Activated T-helper 9 cell treated with anti-CD3 and anti-CD28 coated beads, Interleukin-2, amount 50 U/mL, for 16 hours (primary cell): ENCODE results near the gene NELL1.

Source experiments
- DNase-seq: peaks from one replicate; pipeline ENCODE4 v3.0.0-alpha.2; 2020; ENCODE audit warnings: low read depth

Gene NELL1

GRCh38 chr11:21421711-21422329, 752.4 kb downstream of the NELL1 start:
- no peak for DNase-seq

- no peak for DNase-seq
Measured at GRCh38 chr11:21426931-21427330, 757.5 kb downstream of the NELL1 start.

GRCh38 chr11:21427726-21428125, 758.3 kb downstream of the NELL1 start:
- no peak for DNase-seq

- no peak for DNase-seq
Measured at GRCh38 chr11:21428796-21429195, 759.4 kb downstream of the NELL1 start.

GRCh38 chr11:21429401-21429800, 760.0 kb downstream of the NELL1 start:
- DNase-seq = no peak

GRCh38 chr11:21430537-21430936, 761.2 kb downstream of the NELL1 start:
- no peak for DNase-seq

- no peak for DNase-seq
Measured at GRCh38 chr11:21446939-21447590, 777.7 kb downstream of the NELL1 start.

GRCh38 chr11:21447871-21448270, 778.5 kb downstream of the NELL1 start:
- DNase-seq = no peak

GRCh38 chr11:21456186-21456585, 786.8 kb downstream of the NELL1 start:
- no peak for DNase-seq

- DNase-seq = no peak
Measured at GRCh38 chr11:21460082-21460481, 790.7 kb downstream of the NELL1 start.

- no peak for DNase-seq
Measured at GRCh38 chr11:21461701-21462100, 792.3 kb downstream of the NELL1 start.

- no peak for DNase-seq
Measured at GRCh38 chr11:21464601-21465193, 795.3 kb downstream of the NELL1 start.

- no peak for DNase-seq
Measured at GRCh38 chr11:21465203-21465602, 795.8 kb downstream of the NELL1 start.

- DNase-seq = no peak
Measured at GRCh38 chr11:21465920-21466319, 796.5 kb downstream of the NELL1 start.

GRCh38 chr11:21470521-21470920, 801.1 kb downstream of the NELL1 start:
- no peak for DNase-seq

GRCh38 chr11:21472261-21472660, 802.9 kb downstream of the NELL1 start:
- no peak for DNase-seq

GRCh38 chr11:21474529-21474928, 805.1 kb downstream of the NELL1 start:
- DNase-seq = no peak

GRCh38 chr11:21475276-21475675, 805.9 kb downstream of the NELL1 start:
- no peak for DNase-seq

- no peak for DNase-seq
Measured at GRCh38 chr11:21476588-21476987, 807.2 kb downstream of the NELL1 start.

- no peak for DNase-seq
Measured at GRCh38 chr11:21480240-21480639, 810.9 kb downstream of the NELL1 start.

- DNase-seq = no peak
Measured at GRCh38 chr11:21481255-21481654, 811.9 kb downstream of the NELL1 start.

- DNase-seq = no peak
Measured at GRCh38 chr11:21484039-21484438, 814.7 kb downstream of the NELL1 start.

- no peak for DNase-seq
Measured at GRCh38 chr11:21485006-21485405, 815.6 kb downstream of the NELL1 start.

GRCh38 chr11:21485426-21485825, 816.0 kb downstream of the NELL1 start:
- DNase-seq = no peak
